Endothelial cell of umbilical vein (primary cell): Measurements from ENCODE around the gene AGRN. TPM values are rescaled to one million over a fixed set of nuclear protein-coding genes. Genes with fewer than 3 reads are reported as not detected.

ENCODE experiments used
- BruUV-seq: library from RNA; stranded (reverse); fragments of 400-500 nt; replicated peaks from 2 replicates; lab custom pipeline; 2021; lab: Mats Ljungman, UMichigan
- CTCF ChIA-PET: fragments of 300-600, 350-600 bp; sonication (Branson Sonifier 250); formaldehyde crosslinking; loops from one replicate; lab custom pipeline; 2021; ENCODE audit warnings: antibody characterized with exemption, inconsistent platforms; lab: Charles Lee
- POLR2A ChIA-PET: fragments of 300-600, 350-600 bp; sonication (Branson Sonifier 250); formaldehyde crosslinking; loops from one replicate; lab custom pipeline; 2021; ENCODE audit warnings: antibody characterized with exemption, inconsistent platforms; lab: Charles Lee
- DNase-seq: peaks from one replicate; pipeline ENCODE4 v3.0.0-alpha.2; 2011; ENCODE audit warnings: low read depth, low spot score
- FAIRE-seq: peaks from 2 replicates; lab custom pipeline; 2011; peaks lifted over from hg19 to GRCh38; lab: Jason Lieb, UNC
- H2AFZ ChIP-seq: 2 replicates; pipeline ENCODE4 v1.6.0; 2012; ENCODE audit warnings: low read depth, low read length, control low read depth, inconsistent platforms
- H3K27ac ChIP-seq: 2 replicates; pipeline ENCODE4 v1.5.1; 2011; ENCODE audit warnings: low read depth, mild to moderate bottlenecking, control low read depth, low read length, moderate library complexity; ENCODE audit not compliant: insufficient read depth
- H3K27me3 ChIP-seq, 2 experiments: 2 replicates each; pipeline versions ENCODE4 v1.6.0 to v1.6.1; 2011; ENCODE audit warnings: low read length in 2 of 2, mixed read lengths in 1 of 2; ENCODE audit not compliant: control insufficient read depth in 2 of 2, insufficient read depth in 2 of 2
- H3K36me3 ChIP-seq, 2 experiments: 2 replicates in 1 of 2; 3 replicates in 1 of 2; pipeline ENCODE4 v1.5.1; 2011; ENCODE audit warnings: low read length in 2 of 2, mild to moderate bottlenecking in 1 of 2, moderate library complexity in 1 of 2; ENCODE audit not compliant: control insufficient read depth in 2 of 2, insufficient read depth in 2 of 2; ENCODE audit errors: extremely low read depth in 1 of 2
- H3K4me1 ChIP-seq: 3 replicates; pipeline ENCODE4 v1.5.1; 2011; ENCODE audit warnings: mild to moderate bottlenecking, low read length; ENCODE audit not compliant: control insufficient read depth, insufficient read depth; ENCODE audit errors: extremely low read depth
- H3K4me2 ChIP-seq: 2 replicates; pipeline ENCODE4 v1.6.1; 2011; ENCODE audit warnings: low read length, control low read depth, mixed read lengths; ENCODE audit not compliant: insufficient read depth
- H3K4me3 ChIP-seq, 3 experiments: fragments of 200-600 bp in 1 of 3; sonication (generic), shearing (Covaris generic) in 1 of 3; replicated peaks in 1 of 3; 2 replicates each; pipeline ENCODE4 v1.5.1; 2011 to 2016; ENCODE audit warnings: control low read depth in 3 of 3, low read length in 3 of 3, mild to moderate bottlenecking in 2 of 3, inconsistent platforms in 1 of 3, low read depth in 1 of 3, moderate library complexity in 1 of 3; ENCODE audit not compliant: insufficient read depth in 1 of 3
- H3K79me2 ChIP-seq: 2 replicates; pipeline ENCODE4 v1.6.0; 2012; ENCODE audit warnings: low read length, inconsistent platforms; ENCODE audit not compliant: control insufficient read depth, insufficient read depth
- H3K9ac ChIP-seq: replicated peaks from 2 replicates; pipeline ENCODE3; 2011; ENCODE audit warnings: low read length, control low read depth; ENCODE audit not compliant: insufficient read depth; ENCODE audit errors: extremely low read depth
- H3K9me1 ChIP-seq: replicated peaks from 3 replicates; pipeline ENCODE4 v1.6.0; 2011; ENCODE audit warnings: mild to moderate bottlenecking, low read length; ENCODE audit not compliant: control insufficient read depth, insufficient read depth; ENCODE audit errors: extremely low read depth
- H3K9me3 ChIP-seq: replicated peaks from 2 replicates; pipeline ENCODE4 v1.5.1; 2012; ENCODE audit warnings: low read length, inconsistent platforms; ENCODE audit not compliant: control insufficient read depth, insufficient read depth
- H4K20me1 ChIP-seq: replicated peaks from 2 replicates; pipeline ENCODE3; 2011; ENCODE audit warnings: mild to moderate bottlenecking, low read length; ENCODE audit not compliant: control insufficient read depth, insufficient read depth; ENCODE audit errors: extremely low read depth
- EZH2 ChIP-seq: IDR thresholded peaks from 2 replicates; pipeline ENCODE4 v1.6.1; 2012; ENCODE audit warnings: borderline replicate concordance, low read depth, mild to moderate bottlenecking, moderate library complexity, low read length, inconsistent platforms; ENCODE audit not compliant: severe bottlenecking
- FOS ChIP-seq: IDR thresholded peaks from 2 replicates; pipeline ENCODE4 v1.6.1; 2011; ENCODE audit warnings: mild to moderate bottlenecking, low read length, moderate library complexity, borderline replicate concordance; ENCODE audit not compliant: insufficient read depth
- GATA2 ChIP-seq: IDR thresholded peaks from 2 replicates; pipeline ENCODE4 v1.7.0; 2011; ENCODE audit warnings: low read depth, mild to moderate bottlenecking, moderate library complexity, mixed read lengths, low read length; ENCODE audit not compliant: insufficient read length, insufficient read depth
- JUN ChIP-seq: IDR thresholded peaks from 2 replicates; pipeline ENCODE4 v1.6.1; 2011; ENCODE audit warnings: borderline replicate concordance, low read depth; ENCODE audit not compliant: insufficient read length, insufficient read depth
- MYC ChIP-seq: IDR thresholded peaks from one replicate; pipeline ENCODE4 v1.6.1; 2011; ENCODE audit warnings: mild to moderate bottlenecking, low read depth, low read length
- POLR2A ChIP-seq: IDR thresholded peaks from 2 replicates; pipeline ENCODE4 v1.6.1; 2012; ENCODE audit warnings: low read depth, mild to moderate bottlenecking, control low read depth, low read length
- POLR2AphosphoS5 ChIP-seq: IDR thresholded peaks from 2 replicates; pipeline ENCODE4 v1.6.1; 2012; ENCODE audit warnings: low read depth, mild to moderate bottlenecking, control low read depth, low read length, moderate library complexity; ENCODE audit not compliant: insufficient read depth
- dilution Hi-C: fragments of 300-500 bp; cut with MboI; formaldehyde crosslinking; loops from one replicate; pipeline ENCODE4 v1.15.0; 2019; ENCODE audit warnings: low sequenced_read_pairs; ENCODE audit not compliant: extremely low pct_ligation_motif_present
- intact Hi-C: fragments of 100-400 bp; cut with micrococcal nuclease; formaldehyde crosslinking; loops from one replicate; pipeline ENCODE4 v1.10.0; 2022
- polyA plus RNA-seq, 4 experiments: library from polyadenylated mRNA; depleted of rRNA in 3 of 4; stranded (reverse) in 3 of 4; unstranded in 1 of 4; fragments of >200 nt; gene quantifications; 2 replicates each; pipeline versions ENCODE4 v1.2.1 to v1.2.3, GENCODE V29; 2011 to 2012; ENCODE audit warnings: missing spikeins in 1 of 4
- total RNA-seq: library from RNA; stranded (reverse); gene quantifications from 2 replicates; pipeline ENCODE4 v1.2.3, GENCODE V29; 2021
- TF ChIP-seq, protein P1 (sequence below): IDR thresholded peaks from 2 replicates; pipeline ENCODE4 v1.6.1; 2011; ENCODE audit not compliant: insufficient read depth, insufficient read length
- TF ChIP-seq, protein P2 (sequence below), 2 donors: IDR thresholded peaks; 1 replicate in 1 of 2; 2 replicates in 1 of 2; pipeline ENCODE4 v1.5.1; 2011; ENCODE audit warnings: low read length in 2 of 2, mild to moderate bottlenecking in 2 of 2, moderate library complexity in 2 of 2, control low read depth in 1 of 2, inconsistent platforms in 1 of 2, low read depth in 1 of 2; ENCODE audit not compliant: insufficient read depth in 1 of 2; ENCODE audit errors: extremely low read depth in 1 of 2

Gene AGRN
- total and polyA plus RNA-seq, 2 donors (not counting 3 experiments of a cell fraction or from before 2014, with no cell fraction given): 66.6 to 67.8 TPM

DNA sequence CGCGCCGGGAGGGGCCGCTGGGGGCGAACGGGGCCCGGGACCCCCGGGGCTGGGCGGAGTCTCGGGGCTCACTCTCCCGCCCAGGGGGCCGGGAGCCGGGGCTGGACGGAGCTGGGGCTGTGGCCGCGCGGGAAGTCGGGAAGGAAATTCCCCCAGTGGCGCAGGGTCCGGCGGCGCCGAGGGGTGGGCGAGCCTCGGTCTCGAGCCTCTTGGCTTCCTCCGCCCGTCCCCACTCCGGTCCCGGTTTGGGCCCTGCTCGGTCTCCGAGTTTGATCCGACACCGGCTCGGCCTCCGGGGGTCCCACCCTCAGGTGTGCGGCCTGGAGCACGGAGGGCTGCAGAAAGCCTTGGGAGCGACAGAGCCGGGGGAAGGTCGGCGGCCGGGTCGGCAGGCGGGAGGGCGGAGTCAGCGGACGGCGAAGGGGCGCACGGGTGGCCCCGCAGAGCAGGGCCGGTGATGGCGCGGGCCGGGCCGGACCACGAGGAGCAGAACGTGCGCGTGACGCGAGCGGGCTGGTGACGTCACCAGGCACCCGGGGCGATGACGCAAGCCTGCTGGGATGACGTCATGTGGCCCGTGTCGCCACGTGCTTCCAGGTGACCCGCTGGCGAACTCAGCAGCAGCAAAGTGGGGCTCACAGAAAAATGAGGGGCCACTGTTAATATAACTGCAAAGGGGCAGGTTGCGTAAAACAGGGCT, 19.4 kb upstream of the AGRN start:
- BruUV-seq: TSS peak; percentile 17
- H2AFZ ChIP-seq: peak overlapping the region; percentile 43
- DNase-seq (peak; percentile 83), FAIRE-seq (peak; percentile 75)
- H3K27me3 ChIP-seq: peaks cover 0 to 19% of the 10 kb centered on the region in 2 experiments
- peaks cover 19% of the 10 kb centered on the region for H3K4me1 ChIP-seq
- H3K9ac ChIP-seq: peak overlapping the region; percentile 91
- dilution Hi-C loops (no loop called here), intact Hi-C loops (loop anchor here (1.0 to 2.0 kb wide), 2 partner anchors 14 to 64 kb away; no protein-coding TSS in a partner anchor)
- no peaks in the 10 kb centered on the region for H3K9me3 ChIP-seq
- POLR2A ChIA-PET: no interaction called here
- H3K4me2 ChIP-seq: peak overlapping the region; percentile 44
- H3K27ac ChIP-seq: peak overlapping the region; percentile 80
- peak overlapping the region; percentile 25 to 51 (median 47) for H3K4me3 ChIP-seq
- no peaks in the 10 kb centered on the region for H4K20me1 ChIP-seq
- H3K9me1 ChIP-seq: no peaks in the 10 kb centered on the region
- no peaks in the 10 kb centered on the region for H3K79me2 ChIP-seq
- TF ChIP-seq POLR2AphosphoS5 (no peak), FOS (peak; percentile 37), EZH2 (no peak), GATA2 (no peak), POLR2A (no peak), JUN (peak; percentile 97), MYC (peak; percentile 96)
- TF ChIP-seq, protein P1, sequence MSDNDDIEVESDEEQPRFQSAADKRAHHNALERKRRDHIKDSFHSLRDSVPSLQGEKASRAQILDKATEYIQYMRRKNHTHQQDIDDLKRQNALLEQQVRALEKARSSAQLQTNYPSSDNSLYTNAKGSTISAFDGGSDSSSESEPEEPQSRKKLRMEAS: peak; percentile 96
- TF ChIP-seq, protein P2, sequence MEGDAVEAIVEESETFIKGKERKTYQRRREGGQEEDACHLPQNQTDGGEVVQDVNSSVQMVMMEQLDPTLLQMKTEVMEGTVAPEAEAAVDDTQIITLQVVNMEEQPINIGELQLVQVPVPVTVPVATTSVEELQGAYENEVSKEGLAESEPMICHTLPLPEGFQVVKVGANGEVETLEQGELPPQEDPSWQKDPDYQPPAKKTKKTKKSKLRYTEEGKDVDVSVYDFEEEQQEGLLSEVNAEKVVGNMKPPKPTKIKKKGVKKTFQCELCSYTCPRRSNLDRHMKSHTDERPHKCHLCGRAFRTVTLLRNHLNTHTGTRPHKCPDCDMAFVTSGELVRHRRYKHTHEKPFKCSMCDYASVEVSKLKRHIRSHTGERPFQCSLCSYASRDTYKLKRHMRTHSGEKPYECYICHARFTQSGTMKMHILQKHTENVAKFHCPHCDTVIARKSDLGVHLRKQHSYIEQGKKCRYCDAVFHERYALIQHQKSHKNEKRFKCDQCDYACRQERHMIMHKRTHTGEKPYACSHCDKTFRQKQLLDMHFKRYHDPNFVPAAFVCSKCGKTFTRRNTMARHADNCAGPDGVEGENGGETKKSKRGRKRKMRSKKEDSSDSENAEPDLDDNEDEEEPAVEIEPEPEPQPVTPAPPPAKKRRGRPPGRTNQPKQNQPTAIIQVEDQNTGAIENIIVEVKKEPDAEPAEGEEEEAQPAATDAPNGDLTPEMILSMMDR (IDR thresholded peaks at IDR 0.05; ENCODE audit: extremely low read depth in 1 of 2, insufficient read depth in 1 of 2, low read depth in 1 of 2, low read length in 2 of 2): no peak
- no peaks in the 10 kb centered on the region for H3K36me3 ChIP-seq
- CTCF ChIA-PET: interaction anchor here (2.1 to 5.7 kb wide), 3 partner anchors 14 to 18 kb away, joined by 22 to 41 read pairs (median 27); partner anchors contain the start of genes AGRN, ISG15 and PERM1
